Nephron progenitor cell (in vitro differentiated cells): ENCODE measurements around the gene SCYGR3.

Experiments
- DNase-seq: peaks from one replicate; pipeline ENCODE4 v3.0.0; 2021
- H3K27ac Mint-ChIP-seq: 2 replicates; pipeline ENCODE4 v1.8.0; 2021; ENCODE audit warnings: mild to moderate bottlenecking, moderate library complexity, mixed read lengths
- H3K27me3 Mint-ChIP-seq: 2 replicates; pipeline ENCODE4 v1.8.0; 2021; ENCODE audit warnings: mild to moderate bottlenecking, low read depth, mixed read lengths; ENCODE audit not compliant: poor library complexity
- H3K36me3 Mint-ChIP-seq: 2 replicates; pipeline ENCODE4 v1.8.0; 2021; ENCODE audit warnings: low read depth, mixed read lengths
- H3K4me1 Mint-ChIP-seq: 2 replicates; pipeline ENCODE4 v1.8.0; 2021; ENCODE audit warnings: mixed read lengths
- H3K4me3 Mint-ChIP-seq: 2 replicates; pipeline ENCODE4 v1.8.0; 2021; ENCODE audit warnings: mild to moderate bottlenecking, moderate library complexity, mixed read lengths
- H3K9me3 Mint-ChIP-seq: 2 replicates; pipeline ENCODE4 v1.8.0; 2021; ENCODE audit warnings: mild to moderate bottlenecking, moderate library complexity, mixed read lengths
- CTCF ChIP-seq: fragments of 200-600 bp; sonication (generic); IDR thresholded peaks from 2 replicates; pipeline ENCODE4 v1.5.0; 2021; ENCODE audit warnings: antibody characterized with exemption

The SCYGR3 gene

GRCh38 chr2:227582369-227582768 lies 32.3 kb downstream of the SCYGR3 start:
- H3K27ac Mint-ChIP-seq = no peak overlapping the region
- no peak for TF ChIP-seq CTCF
- H3K4me1 Mint-ChIP-seq = no peaks in the 10 kb centered on the region
- no peak overlapping the region for H3K4me3 Mint-ChIP-seq
- H3K36me3 Mint-ChIP-seq = no peaks in the 10 kb centered on the region
- DNase-seq = no peak
- no peaks in the 10 kb centered on the region for H3K27me3 Mint-ChIP-seq
- peaks cover 16% of the 10 kb centered on the region for H3K9me3 Mint-ChIP-seq

GRCh38 chr2:227579791-227580190 lies 34.8 kb downstream of the SCYGR3 start:
- no peak for DNase-seq
- Mint-ChIP-seq H3K4me3 (no peak overlapping the region), H3K36me3 (no peaks in the 10 kb centered on the region), H3K27ac (no peak overlapping the region), H3K9me3 (peaks cover 16% of the 10 kb centered on the region), H3K27me3 (peaks cover 1% of the 10 kb centered on the region), H3K4me1 (no peaks in the 10 kb centered on the region)
- no peak for TF ChIP-seq CTCF

- Mint-ChIP-seq H3K4me1 (no peaks in the 10 kb centered on the region), H3K27me3 (peaks cover 3% of the 10 kb centered on the region), H3K36me3 (no peaks in the 10 kb centered on the region), H3K4me3 (no peak overlapping the region), H3K9me3 (peaks cover 16% of the 10 kb centered on the region), H3K27ac (no peak overlapping the region)
- DNase-seq = no peak
- TF ChIP-seq CTCF = no peak
Observed at GRCh38 chr2:227578642-227579041, 36.0 kb downstream of the SCYGR3 start.

- no peaks in the 10 kb centered on the region for H3K36me3 Mint-ChIP-seq
- H3K4me3 Mint-ChIP-seq = no peak overlapping the region
- DNase-seq = no peak
- TF ChIP-seq CTCF = no peak
- peaks cover 12% of the 10 kb centered on the region for H3K9me3 Mint-ChIP-seq
- no peak overlapping the region for H3K27ac Mint-ChIP-seq
- H3K27me3 Mint-ChIP-seq = peaks cover 3% of the 10 kb centered on the region
- H3K4me1 Mint-ChIP-seq = no peaks in the 10 kb centered on the region
Observed at GRCh38 chr2:227577555-227577954, 37.1 kb downstream of the SCYGR3 start.

- Mint-ChIP-seq H3K27me3 (peaks cover 3% of the 10 kb centered on the region), H3K36me3 (no peaks in the 10 kb centered on the region), H3K9me3 (peaks cover 5% of the 10 kb centered on the region), H3K27ac (no peak overlapping the region), H3K4me3 (no peak overlapping the region), H3K4me1 (no peaks in the 10 kb centered on the region)
- DNase-seq = no peak
- TF ChIP-seq CTCF = no peak
Observed at GRCh38 chr2:227576812-227577211, 37.8 kb downstream of the SCYGR3 start.

GRCh38 chr2:227576110-227576509 lies 38.5 kb downstream of the SCYGR3 start:
- no peak for DNase-seq
- H3K27ac Mint-ChIP-seq = no peak overlapping the region
- peaks cover under 1% of the 10 kb centered on the region for H3K9me3 Mint-ChIP-seq
- H3K27me3 Mint-ChIP-seq = peaks cover 3% of the 10 kb centered on the region
- H3K36me3 Mint-ChIP-seq = no peaks in the 10 kb centered on the region
- H3K4me3 Mint-ChIP-seq = no peak overlapping the region
- TF ChIP-seq CTCF = no peak
- H3K4me1 Mint-ChIP-seq = no peaks in the 10 kb centered on the region
